Heart left ventricle (tissue), 13 donors: ENCODE measurements around the gene KY.

ENCODE experiments used
- POLR2A ChIP-seq, 2 donors: fragments of 450-650 bp; IDR thresholded peaks; one replicate each; pipeline ENCODE4 v1.6.1; 2017; ENCODE audit warnings: antibody characterized with exemption in 2 of 2, mild to moderate bottlenecking in 2 of 2, moderate library complexity in 2 of 2
- TF ChIP-seq, protein P1 (sequence below), 12 donors: fragments of 200-600 bp; sonication (generic) in 4 of 12; IDR thresholded peaks; one replicate each; pipeline versions ENCODE4 v1.5.0 to v1.8.0; 2018 to 2022; ENCODE audit warnings: antibody characterized with exemption in 12 of 12, mild to moderate bottlenecking in 5 of 12
- donor health status: ischemic (EF 13 %, LVEDD 7.1; RV severe dilation, severe dysfunction).
- donor health status: DM: no; HTN: yes; CAD: no.
- donor health status: DM: no; HTN: no; CAD: no.
- donor health status: ischemic (EF 25% LVEDD 6.9; RV normal size, moderate dysfunction).
- donor health status: ischemic (EF 25% LVEDD 5.7; RV mildly dilated, moderate dysfunction).
- donor health status: ischemic (EF 35%, LVEDD 5.7; RV mildly dilated, moderate dysfunction).
- donor health status: nonischemic (EF 11% LVEDD 7.7; RV severe dilation, severe dysfunction).
- donor health status: DM: yes; HTN: yes; CAD: no.
- donor health status: PGD.
- donor health status: ischemic (EF 29% LVEDD 5.4; RV normal size, mild dysfunction).
- donor health status: nonischemic (EF 23%, LVEDD 6.1; RV moderate dilation, normal function).

DNA sequence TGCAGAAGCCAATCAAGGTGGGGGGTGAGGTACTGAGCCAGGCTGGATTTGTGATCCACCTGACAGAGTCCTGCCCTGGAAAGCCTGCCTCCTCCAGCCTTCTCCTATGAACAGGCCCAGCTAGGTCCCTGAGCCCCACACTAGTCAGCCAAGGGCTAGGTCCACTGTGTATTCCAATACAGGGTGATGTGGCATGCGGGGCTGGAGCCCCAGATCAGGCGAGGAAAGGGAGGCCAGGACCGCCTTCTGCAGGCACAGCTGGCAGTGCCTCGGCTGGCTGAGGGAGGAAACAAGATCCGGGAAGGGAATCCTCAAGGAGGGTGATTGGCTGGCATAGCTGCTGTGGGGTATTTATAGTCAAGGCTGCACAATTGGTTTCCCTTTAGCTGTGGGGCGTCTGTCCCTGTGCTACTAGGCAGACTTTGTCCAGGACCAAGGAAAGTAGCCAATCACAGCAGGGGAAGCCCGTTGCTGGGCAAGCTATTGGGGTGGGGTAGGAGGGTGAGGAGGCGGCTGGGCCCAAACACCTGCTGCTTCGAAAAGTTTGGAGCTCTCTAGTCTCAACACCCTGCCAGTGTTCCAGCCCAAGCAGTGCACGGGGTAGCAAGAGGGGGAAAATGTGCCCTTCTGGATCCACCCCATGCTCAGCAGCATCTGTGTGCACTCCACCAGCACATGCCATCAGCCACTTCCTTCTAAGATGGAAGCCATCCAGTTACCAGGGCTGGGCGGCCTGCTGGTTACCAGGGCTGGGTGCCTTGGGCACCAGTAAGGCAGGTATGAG is 5.9 kb downstream of the KY start:
- no peak for TF ChIP-seq POLR2A (IDR thresholded peaks at IDR 0.05)
- TF ChIP-seq, protein P1, sequence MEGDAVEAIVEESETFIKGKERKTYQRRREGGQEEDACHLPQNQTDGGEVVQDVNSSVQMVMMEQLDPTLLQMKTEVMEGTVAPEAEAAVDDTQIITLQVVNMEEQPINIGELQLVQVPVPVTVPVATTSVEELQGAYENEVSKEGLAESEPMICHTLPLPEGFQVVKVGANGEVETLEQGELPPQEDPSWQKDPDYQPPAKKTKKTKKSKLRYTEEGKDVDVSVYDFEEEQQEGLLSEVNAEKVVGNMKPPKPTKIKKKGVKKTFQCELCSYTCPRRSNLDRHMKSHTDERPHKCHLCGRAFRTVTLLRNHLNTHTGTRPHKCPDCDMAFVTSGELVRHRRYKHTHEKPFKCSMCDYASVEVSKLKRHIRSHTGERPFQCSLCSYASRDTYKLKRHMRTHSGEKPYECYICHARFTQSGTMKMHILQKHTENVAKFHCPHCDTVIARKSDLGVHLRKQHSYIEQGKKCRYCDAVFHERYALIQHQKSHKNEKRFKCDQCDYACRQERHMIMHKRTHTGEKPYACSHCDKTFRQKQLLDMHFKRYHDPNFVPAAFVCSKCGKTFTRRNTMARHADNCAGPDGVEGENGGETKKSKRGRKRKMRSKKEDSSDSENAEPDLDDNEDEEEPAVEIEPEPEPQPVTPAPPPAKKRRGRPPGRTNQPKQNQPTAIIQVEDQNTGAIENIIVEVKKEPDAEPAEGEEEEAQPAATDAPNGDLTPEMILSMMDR (IDR thresholded peaks at IDR 0.05), result no peak
